Neuronal stem cell (in vitro differentiated cells): ENCODE data around the gene TLE1.
"Not testable (repeated sequence)": the region's sequence is repeated elsewhere in the genome, so short reads cannot be mapped to it uniquely, and the experiment has no call there.

Experiments used
- DNase-seq: peaks from one replicate; pipeline ENCODE4 v3.0.0-alpha.2; 2013; ENCODE audit warnings: low spot score
- H2AFZ ChIP-seq: one replicate; pipeline ENCODE4 v1.6.1; 2013; ENCODE audit warnings: mild to moderate bottlenecking, low read length, inconsistent platforms
- H2AK5ac ChIP-seq: 2 replicates; pipeline ENCODE4 v1.6.1; 2013; ENCODE audit warnings: low read depth, mild to moderate bottlenecking, inconsistent platforms, low read length, moderate library complexity, mixed read lengths
- H2BK120ac ChIP-seq: 2 replicates; pipeline ENCODE4 v1.6.1; 2013; ENCODE audit warnings: low read depth, mild to moderate bottlenecking, inconsistent platforms, low read length, moderate library complexity, mixed read lengths
- H2BK12ac ChIP-seq: one replicate; pipeline ENCODE4 v1.6.1; 2013; ENCODE audit warnings: low read length, inconsistent platforms
- H2BK15ac ChIP-seq: 2 replicates; pipeline ENCODE4 v1.6.1; 2013; ENCODE audit warnings: mild to moderate bottlenecking, low read length, inconsistent platforms, mixed read lengths
- H2BK5ac ChIP-seq: one replicate; pipeline ENCODE4 v1.6.1; 2013; ENCODE audit warnings: inconsistent platforms, mild to moderate bottlenecking, low read length, moderate library complexity
- H3K14ac ChIP-seq: one replicate; pipeline ENCODE4 v1.6.1; 2013; ENCODE audit warnings: low read length, inconsistent platforms
- H3K18ac ChIP-seq: 2 replicates; pipeline ENCODE4 v1.6.1; 2013; ENCODE audit warnings: low read length, inconsistent platforms
- H3K23ac ChIP-seq: 2 replicates; pipeline ENCODE4 v1.6.1; 2013; ENCODE audit warnings: low read depth, mild to moderate bottlenecking, mixed read lengths, low read length, inconsistent platforms; ENCODE audit not compliant: poor library complexity
- H3K27ac ChIP-seq: replicated peaks from 3 replicates; pipeline ENCODE4 v1.5.1; 2013; ENCODE audit warnings: low read length, inconsistent platforms
- H3K27me3 ChIP-seq, 3 experiments: 2 replicates each; pipeline ENCODE4 v1.6.1; 2013; ENCODE audit warnings: low read length in 3 of 3, mild to moderate bottlenecking in 2 of 3, inconsistent platforms in 1 of 3, low read depth in 1 of 3, mixed read lengths in 1 of 3, moderate library complexity in 1 of 3; ENCODE audit not compliant: control insufficient read depth in 3 of 3, insufficient read depth in 3 of 3
- H3K36me3 ChIP-seq, 2 donors: replicated peaks in 1 of 2; 2 replicates each; pipeline ENCODE4 v1.6.1; 2013; ENCODE audit warnings: low read length in 2 of 2; ENCODE audit not compliant: control insufficient read depth in 2 of 2, insufficient read depth in 2 of 2
- H3K4ac ChIP-seq: 2 replicates; pipeline ENCODE4 v1.6.1; 2013; ENCODE audit warnings: inconsistent platforms, mild to moderate bottlenecking, low read length, moderate library complexity
- H3K4me1 ChIP-seq, 2 donors: 1 replicate in 1 of 2; 2 replicates in 1 of 2; pipeline ENCODE4 v1.6.1; 2013; ENCODE audit warnings: low read length in 2 of 2, low read depth in 1 of 2; ENCODE audit not compliant: control insufficient read depth in 2 of 2, insufficient read depth in 1 of 2
- H3K4me2 ChIP-seq: one replicate; pipeline ENCODE4 v1.6.1; 2013; ENCODE audit warnings: mild to moderate bottlenecking, low read length, inconsistent platforms; ENCODE audit not compliant: insufficient read depth, poor library complexity, severe bottlenecking
- H3K4me3 ChIP-seq, 2 donors: 2 replicates each; pipeline ENCODE4 v1.5.1; 2013; ENCODE audit warnings: low read length in 2 of 2, mild to moderate bottlenecking in 2 of 2, inconsistent platforms in 1 of 2, moderate library complexity in 1 of 2
- H3K79me1 ChIP-seq: one replicate; pipeline ENCODE4 v1.6.1; 2013; ENCODE audit warnings: low read depth, mild to moderate bottlenecking, inconsistent platforms, low read length, moderate library complexity
- H3K9ac ChIP-seq: one replicate; pipeline ENCODE4 v1.6.1; 2013; ENCODE audit warnings: mild to moderate bottlenecking, low read depth, low read length, inconsistent platforms; ENCODE audit not compliant: poor library complexity
- H3K9me3 ChIP-seq, 2 donors: replicated peaks in 1 of 2; 2 replicates each; pipeline versions ENCODE3 to v1.6.1; 2013; ENCODE audit warnings: low read length in 2 of 2, mild to moderate bottlenecking in 2 of 2, inconsistent platforms in 1 of 2, low read depth in 1 of 2, mixed read lengths in 1 of 2, moderate library complexity in 1 of 2; ENCODE audit not compliant: control insufficient read depth in 2 of 2, insufficient read depth in 1 of 2
- H4K8ac ChIP-seq: one replicate; pipeline ENCODE4 v1.6.1; 2013; ENCODE audit warnings: low read depth, mild to moderate bottlenecking, inconsistent platforms, low read length, moderate library complexity
- H4K91ac ChIP-seq: one replicate; pipeline ENCODE4 v1.6.1; 2013; ENCODE audit warnings: low read length, low read depth, mild to moderate bottlenecking, inconsistent platforms; ENCODE audit not compliant: poor library complexity
- WGBS, 2 donors: extraction: QIAGEN DNeasy Blood & Tissue Kit; methylation state at CpG; one replicate each; pipeline ENCODE4 v1.1.7; 2013; ENCODE audit warnings: missing lambda C conversion rate in 2 of 2, mixed read lengths in 1 of 2; ENCODE audit not compliant: insufficient read length in 2 of 2, insufficient replicate concordance in 1 of 2; ENCODE audit errors: extremely low coverage in 2 of 2; 5-methylcytosine and 5-hydroxymethylcytosine counted together

The TLE1 gene

DNA sequence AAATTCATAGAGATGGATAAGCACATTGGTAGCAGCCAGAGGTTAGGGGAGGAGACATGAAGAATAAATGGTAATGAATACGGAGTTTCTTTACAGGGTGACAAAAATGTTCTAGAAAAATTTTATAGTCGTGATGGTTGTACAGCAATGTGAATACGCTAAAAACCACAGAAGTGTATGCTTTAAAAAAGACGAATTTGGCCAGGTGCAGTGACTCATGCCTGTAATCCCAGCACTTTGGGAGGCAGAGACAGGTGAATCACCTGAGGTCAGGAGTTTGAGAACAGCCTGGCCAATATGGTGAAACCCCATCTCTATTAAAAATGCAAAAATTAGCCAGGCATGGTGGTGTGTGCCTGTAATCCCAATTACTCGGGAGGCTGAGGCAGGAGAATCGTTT is 44.8 kb downstream of the TLE1 start:
- H2BK120ac ChIP-seq, H3K27me3 ChIP-seq, DNase-seq, H3K27ac ChIP-seq, H4K8ac ChIP-seq, H3K4me3 ChIP-seq, H2AFZ ChIP-seq, H3K9me3 ChIP-seq, H4K91ac ChIP-seq, H2BK12ac ChIP-seq, H3K4ac ChIP-seq, H3K4me2 ChIP-seq, H2AK5ac ChIP-seq, H3K79me1 ChIP-seq, H3K18ac ChIP-seq, H3K36me3 ChIP-seq, H2BK5ac ChIP-seq, H3K23ac ChIP-seq, H3K14ac ChIP-seq, H2BK15ac ChIP-seq, H3K9ac ChIP-seq: not testable (repeated sequence)
- peaks cover 12 to 24% of the 10 kb centered on the region in 2 donors for H3K4me1 ChIP-seq
- WGBS, 2 donors = no CpG with 5 or more reads among the region's 6 CpGs

DNA sequence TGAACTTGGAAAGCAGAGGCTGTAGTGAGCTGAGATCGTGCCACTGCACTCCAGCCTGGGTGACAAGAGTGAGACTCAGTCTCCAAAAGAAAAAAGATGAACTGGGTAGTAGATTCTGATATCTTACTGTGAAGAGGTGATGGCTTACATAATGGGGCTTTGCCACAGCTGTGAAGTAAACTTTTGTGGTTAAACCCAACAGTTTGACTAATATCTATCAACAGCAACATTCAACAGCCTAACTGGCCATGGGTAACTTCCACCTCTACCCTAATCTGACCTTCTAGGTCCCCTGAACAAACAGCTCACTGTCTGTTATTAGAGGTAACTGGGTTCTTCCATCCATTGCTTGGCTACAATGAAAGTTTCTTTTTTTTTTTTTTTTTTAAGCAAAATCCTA is 52.1 kb downstream of the TLE1 start:
- H4K91ac ChIP-seq = no peak overlapping the region
- H2AK5ac ChIP-seq = no peak overlapping the region
- H2BK5ac ChIP-seq = no peak overlapping the region
- no peak overlapping the region for H2BK120ac ChIP-seq
- H3K27me3 ChIP-seq = no peaks in the 10 kb centered on the region
- H3K23ac ChIP-seq = no peak overlapping the region
- H3K18ac ChIP-seq = no peak overlapping the region
- no peaks in the 10 kb centered on the region for H3K79me1 ChIP-seq
- no peak overlapping the region for H2BK12ac ChIP-seq
- H4K8ac ChIP-seq = no peak overlapping the region
- no peak overlapping the region for H3K4me2 ChIP-seq
- no peak overlapping the region for H3K14ac ChIP-seq
- peaks cover 0 to 8% of the 10 kb centered on the region in 2 donors for H3K36me3 ChIP-seq
- H3K27ac ChIP-seq = no peak overlapping the region
- H3K9ac ChIP-seq = no peak overlapping the region
- no peak overlapping the region for H3K4ac ChIP-seq
- WGBS, 2 donors = no CpG with 5 or more reads among the region's 1 CpG
- H2BK15ac ChIP-seq = no peak overlapping the region
- no peak overlapping the region for H3K4me3 ChIP-seq
- no peak for DNase-seq
- peaks cover 21 to 23% of the 10 kb centered on the region in 2 donors for H3K4me1 ChIP-seq
- H2AFZ ChIP-seq = no peak overlapping the region
- H3K9me3 ChIP-seq = no peaks in the 10 kb centered on the region

DNA sequence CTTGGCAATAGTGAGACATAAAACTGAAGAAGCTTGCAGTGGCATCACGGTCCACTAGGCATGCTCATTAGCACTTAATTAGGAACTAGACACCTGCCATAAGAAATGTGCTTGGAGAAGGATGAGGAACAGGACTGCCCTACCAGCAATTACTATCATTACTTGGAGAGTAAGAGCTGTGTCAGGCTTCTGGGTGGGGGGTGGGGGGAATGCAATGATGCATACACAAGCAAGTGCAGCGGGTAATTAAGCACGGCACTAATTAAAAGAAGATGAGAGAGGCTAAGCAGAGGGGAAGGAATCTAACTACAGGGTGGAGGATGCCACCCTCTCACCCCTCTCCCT is 53.1 kb downstream of the TLE1 start:
- Histone ChIP-seq H3K4ac (no peak overlapping the region), H2AK5ac (no peak overlapping the region), H3K9ac (no peak overlapping the region), H3K9me3 (no peaks in the 10 kb centered on the region), H3K4me1 (peaks cover 21 to 23% of the 10 kb centered on the region in 2 donors), H4K8ac (no peak overlapping the region), H3K27me3 (no peaks in the 10 kb centered on the region), H2BK120ac (no peak overlapping the region), H4K91ac (no peak overlapping the region), H3K4me2 (no peak overlapping the region), H3K36me3 (peaks cover 0 to 12% of the 10 kb centered on the region in 2 donors), H3K23ac (no peak overlapping the region), H2BK5ac (no peak overlapping the region), H3K18ac (no peak overlapping the region), H2BK12ac (no peak overlapping the region), H3K14ac (no peak overlapping the region), H3K79me1 (no peaks in the 10 kb centered on the region), H2BK15ac (no peak overlapping the region), H2AFZ (no peak overlapping the region), H3K4me3 (no peak overlapping the region), H3K27ac (no peak overlapping the region)
- no CpG with 5 or more reads among the region's 3 CpGs for WGBS, 2 donors
- DNase-seq = no peak

DNA sequence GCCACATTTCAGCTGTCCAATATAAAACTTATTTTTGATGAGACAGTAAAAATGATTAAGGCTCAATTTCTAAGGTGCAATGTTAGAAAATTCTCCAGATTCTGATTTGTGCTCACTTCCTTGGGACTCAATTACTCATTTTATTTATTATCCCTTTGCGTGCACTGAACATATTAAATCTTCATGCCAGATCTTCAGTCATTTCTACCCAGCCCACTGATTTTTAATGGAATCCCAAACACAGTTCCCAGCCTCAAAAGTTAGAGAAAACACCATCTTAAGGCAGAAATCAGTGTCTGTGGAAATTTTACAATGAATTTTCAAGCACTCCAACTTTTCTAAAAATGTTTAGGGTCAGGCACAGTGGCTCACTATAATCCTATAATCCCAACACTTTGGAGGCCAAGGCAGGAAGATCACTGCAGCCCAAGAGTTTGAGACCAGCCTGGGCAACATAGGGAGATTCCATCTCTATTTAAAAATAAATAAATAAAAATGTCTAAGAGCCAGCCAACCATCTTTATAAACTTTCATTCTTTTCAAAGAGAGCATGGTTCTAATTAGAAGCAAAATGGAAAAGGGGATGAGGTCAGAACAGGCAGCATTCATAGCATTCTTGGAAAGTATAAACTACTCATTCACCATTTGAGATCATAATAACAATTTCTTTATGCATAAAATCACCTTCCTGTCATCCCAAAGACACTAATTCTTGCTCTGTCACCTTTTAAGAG is 53.7 kb downstream of the TLE1 start:
- Histone ChIP-seq H3K4ac (no peak overlapping the region), H3K23ac (no peak overlapping the region), H4K91ac (no peak overlapping the region), H4K8ac (no peak overlapping the region), H3K36me3 (peaks cover 0 to 14% of the 10 kb centered on the region in 2 donors), H3K4me1 (peaks cover 19 to 21% of the 10 kb centered on the region in 2 donors), H2BK12ac (no peak overlapping the region), H3K27me3 (no peaks in the 10 kb centered on the region), H2BK15ac (no peak overlapping the region), H2BK5ac (no peak overlapping the region), H2AFZ (no peak overlapping the region), H3K9ac (no peak overlapping the region), H3K18ac (no peak overlapping the region), H2BK120ac (no peak overlapping the region), H3K79me1 (no peaks in the 10 kb centered on the region), H3K4me2 (no peak overlapping the region), H3K9me3 (no peaks in the 10 kb centered on the region), H3K27ac (no peak overlapping the region), H3K14ac (no peak overlapping the region), H2AK5ac (no peak overlapping the region), H3K4me3 (no peak overlapping the region)
- no CpG with 5 or more reads among the region's 1 CpG for WGBS, 2 donors
- no peak for DNase-seq
